Mesothelial cell of epicardium (in vitro differentiated cells): ENCODE data around the gene CMTM2. TPM values are rescaled to one million over a fixed set of nuclear protein-coding genes. Genes with fewer than 3 reads are reported as not detected.
"Not testable (repeated sequence)": the region's sequence is repeated elsewhere in the genome, so short reads cannot be mapped to it uniquely, and the experiment has no call there.

Experiments used
- DNase-seq, 2 experiments: peaks; one replicate each; pipeline ENCODE4 v3.0.0; 2021; ENCODE audit warnings: low spot score in 2 of 2; ENCODE audit not compliant: unreplicated experiment in 2 of 2
- H3K27ac Mint-ChIP-seq: 2 replicates; pipeline ENCODE4 v1.8.0; 2021; ENCODE audit warnings: mixed read lengths
- H3K27me3 Mint-ChIP-seq: 2 replicates; pipeline ENCODE4 v1.8.0; 2021; ENCODE audit warnings: low read depth, mixed read lengths
- H3K36me3 Mint-ChIP-seq: 2 replicates; pipeline ENCODE4 v1.8.0; 2021; ENCODE audit warnings: mixed read lengths
- H3K4me1 Mint-ChIP-seq: 2 replicates; pipeline ENCODE4 v1.8.0; 2021; ENCODE audit warnings: mixed read lengths
- H3K4me3 Mint-ChIP-seq: 2 replicates; pipeline ENCODE4 v1.8.0; 2021; ENCODE audit warnings: mild to moderate bottlenecking, moderate library complexity, mixed read lengths
- H3K9me3 Mint-ChIP-seq: 2 replicates; pipeline ENCODE4 v1.8.0; 2021; ENCODE audit warnings: mixed read lengths
- CTCF ChIP-seq: fragments of 200-600 bp; sonication (generic); IDR thresholded peaks from one replicate; pipeline ENCODE4 v1.5.0; 2021; ENCODE audit warnings: antibody characterized with exemption; ENCODE audit not compliant: unreplicated experiment
- total RNA-seq: library from RNA; stranded (reverse); gene quantifications from 3 replicates; pipeline ENCODE4 v1.2.1, GENCODE V29; 2021

CMTM2 gene
- total RNA-seq, 1 donor from 2014 or later = 0.51 TPM

GRCh38 chr16:66590322-66590721 lies 11.1 kb downstream of the CMTM2 start:
- H3K27me3 Mint-ChIP-seq = no peaks in the 10 kb centered on the region
- no peaks in the 10 kb centered on the region for H3K36me3 Mint-ChIP-seq
- H3K9me3 Mint-ChIP-seq = no peaks in the 10 kb centered on the region
- no peak for TF ChIP-seq CTCF
- H3K4me3 Mint-ChIP-seq = no peak overlapping the region
- H3K4me1 Mint-ChIP-seq = peaks cover 6% of the 10 kb centered on the region
- no peak overlapping the region for H3K27ac Mint-ChIP-seq
- no peak for DNase-seq

- no peak for TF ChIP-seq CTCF
- H3K27me3 Mint-ChIP-seq = no peaks in the 10 kb centered on the region
- no peak for DNase-seq
- H3K27ac Mint-ChIP-seq = no peak overlapping the region
- H3K36me3 Mint-ChIP-seq = no peaks in the 10 kb centered on the region
- H3K9me3 Mint-ChIP-seq = no peaks in the 10 kb centered on the region
- no peak overlapping the region for H3K4me3 Mint-ChIP-seq
- H3K4me1 Mint-ChIP-seq = peaks cover 2% of the 10 kb centered on the region
Observed at GRCh38 chr16:66591018-66591417, 11.8 kb downstream of the CMTM2 start.

GRCh38 chr16:66592241-66592640 lies 13.0 kb downstream of the CMTM2 start:
- H3K9me3 Mint-ChIP-seq = no peaks in the 10 kb centered on the region
- H3K4me1 Mint-ChIP-seq = peaks cover 2% of the 10 kb centered on the region
- no peaks in the 10 kb centered on the region for H3K27me3 Mint-ChIP-seq
- no peak for TF ChIP-seq CTCF
- no peaks in the 10 kb centered on the region for H3K36me3 Mint-ChIP-seq
- H3K4me3 Mint-ChIP-seq = no peak overlapping the region
- no peak overlapping the region for H3K27ac Mint-ChIP-seq
- no peak for DNase-seq

- no peak for DNase-seq
- Mint-ChIP-seq H3K4me1 (peaks cover 2% of the 10 kb centered on the region), H3K27me3 (no peaks in the 10 kb centered on the region), H3K9me3 (no peaks in the 10 kb centered on the region), H3K27ac (no peak overlapping the region), H3K36me3 (no peaks in the 10 kb centered on the region), H3K4me3 (no peak overlapping the region)
- no peak for TF ChIP-seq CTCF
Observed at GRCh38 chr16:66592814-66593213, 13.6 kb downstream of the CMTM2 start.

GRCh38 chr16:66594739-66595138 lies 15.5 kb downstream of the CMTM2 start:
- Mint-ChIP-seq H3K4me3 (no peak overlapping the region), H3K9me3 (no peaks in the 10 kb centered on the region), H3K27ac (no peak overlapping the region), H3K4me1 (no peaks in the 10 kb centered on the region), H3K27me3 (no peaks in the 10 kb centered on the region), H3K36me3 (no peaks in the 10 kb centered on the region)
- no peak for TF ChIP-seq CTCF
- DNase-seq = no peak

GRCh38 chr16:66596559-66596958 lies 17.3 kb downstream of the CMTM2 start:
- not testable (repeated sequence) for H3K9me3 Mint-ChIP-seq, H3K4me3 Mint-ChIP-seq, DNase-seq, H3K36me3 Mint-ChIP-seq, H3K4me1 Mint-ChIP-seq, H3K27me3 Mint-ChIP-seq, H3K27ac Mint-ChIP-seq
